ENCODE data around the gene DENND4C.
"Not testable (repeated sequence)": the region's sequence is repeated elsewhere in the genome, so short reads cannot be mapped to it uniquely, and the experiment has no call there.

DENND4C gene

DNA sequence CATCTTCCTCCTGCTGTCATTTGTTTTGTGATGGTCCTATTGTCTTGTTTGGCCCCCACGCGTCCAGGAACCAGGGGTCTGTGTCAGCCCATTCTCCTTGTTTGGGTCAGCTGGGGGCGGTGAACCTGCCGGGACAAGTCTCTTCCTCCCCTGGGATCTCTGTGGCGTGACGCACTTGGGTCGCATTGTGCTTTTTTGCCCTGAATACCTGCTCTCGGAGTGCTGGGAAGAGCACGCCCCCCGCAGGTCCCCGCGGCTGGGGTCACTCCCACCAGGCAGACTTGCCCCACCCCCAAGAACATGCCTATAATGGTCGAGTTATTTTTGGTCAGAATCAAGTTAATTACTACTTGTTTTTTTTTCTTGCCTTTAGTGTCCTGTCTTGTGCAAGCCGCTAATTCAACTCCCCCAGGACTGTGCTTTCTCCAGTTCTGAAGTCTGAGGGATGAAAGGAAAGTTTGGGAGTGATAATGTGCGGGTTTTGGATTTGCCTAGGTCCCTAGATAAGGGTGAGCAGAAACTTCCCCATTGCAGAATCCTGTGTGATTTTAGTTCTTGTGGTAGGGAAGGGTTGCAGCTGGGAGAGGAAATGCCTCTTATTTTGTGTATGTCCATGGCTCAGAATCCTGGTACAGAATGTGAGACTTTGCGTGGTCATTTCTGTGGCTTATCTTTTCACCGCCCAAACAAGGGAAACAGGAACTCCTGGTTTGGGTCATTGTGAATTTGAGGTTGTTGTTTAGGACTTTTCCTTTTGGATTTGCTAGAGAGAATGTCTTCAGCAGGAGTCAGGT, 179.1 kb downstream of the DENND4C start:
- TF ChIP-seq, protein P1, sequence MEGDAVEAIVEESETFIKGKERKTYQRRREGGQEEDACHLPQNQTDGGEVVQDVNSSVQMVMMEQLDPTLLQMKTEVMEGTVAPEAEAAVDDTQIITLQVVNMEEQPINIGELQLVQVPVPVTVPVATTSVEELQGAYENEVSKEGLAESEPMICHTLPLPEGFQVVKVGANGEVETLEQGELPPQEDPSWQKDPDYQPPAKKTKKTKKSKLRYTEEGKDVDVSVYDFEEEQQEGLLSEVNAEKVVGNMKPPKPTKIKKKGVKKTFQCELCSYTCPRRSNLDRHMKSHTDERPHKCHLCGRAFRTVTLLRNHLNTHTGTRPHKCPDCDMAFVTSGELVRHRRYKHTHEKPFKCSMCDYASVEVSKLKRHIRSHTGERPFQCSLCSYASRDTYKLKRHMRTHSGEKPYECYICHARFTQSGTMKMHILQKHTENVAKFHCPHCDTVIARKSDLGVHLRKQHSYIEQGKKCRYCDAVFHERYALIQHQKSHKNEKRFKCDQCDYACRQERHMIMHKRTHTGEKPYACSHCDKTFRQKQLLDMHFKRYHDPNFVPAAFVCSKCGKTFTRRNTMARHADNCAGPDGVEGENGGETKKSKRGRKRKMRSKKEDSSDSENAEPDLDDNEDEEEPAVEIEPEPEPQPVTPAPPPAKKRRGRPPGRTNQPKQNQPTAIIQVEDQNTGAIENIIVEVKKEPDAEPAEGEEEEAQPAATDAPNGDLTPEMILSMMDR (IDR thresholded peaks at IDR 0.05; ENCODE audit: insufficient read depth, low read depth, low read length, missing control alignments): no peak
- peak overlapping the region; percentile 75 for H3K4me3 ChIP-seq (ENCODE audit: low read depth, low read length)
- peak; percentile 48 for DNase-seq (ENCODE audit: low read depth)

DNA sequence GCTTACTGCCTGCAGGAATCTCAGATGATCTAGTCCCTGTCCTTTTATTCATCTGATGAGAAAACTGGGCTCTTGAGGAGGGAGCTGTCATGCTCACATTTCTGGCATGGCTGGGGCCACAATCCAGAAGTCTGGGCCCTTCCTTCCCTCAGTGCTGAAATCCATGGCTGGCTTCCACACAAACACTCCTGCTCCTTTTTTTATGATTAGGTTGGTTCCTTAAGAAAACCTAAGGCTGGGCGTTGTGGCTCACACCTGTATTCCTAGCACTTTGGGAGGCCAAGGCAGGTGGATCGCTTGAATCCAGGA, 179.7 kb downstream of the DENND4C start:
- TF ChIP-seq, protein P1 (IDR thresholded peaks at IDR 0.05; ENCODE audit: insufficient read depth, low read depth, low read length, missing control alignments): no peak
- peak overlapping the region; percentile 75 for H3K4me3 ChIP-seq (ENCODE audit: low read depth, low read length)
- no peak for DNase-seq (ENCODE audit: low read depth)

GRCh38 chr9:19410594-19410993, 180.1 kb downstream of the DENND4C start:
- TF ChIP-seq, protein P1 (IDR thresholded peaks at IDR 0.05; ENCODE audit: insufficient read depth, low read depth, low read length, missing control alignments): no peak
- DNase-seq (ENCODE audit: low read depth): no peak

DNA sequence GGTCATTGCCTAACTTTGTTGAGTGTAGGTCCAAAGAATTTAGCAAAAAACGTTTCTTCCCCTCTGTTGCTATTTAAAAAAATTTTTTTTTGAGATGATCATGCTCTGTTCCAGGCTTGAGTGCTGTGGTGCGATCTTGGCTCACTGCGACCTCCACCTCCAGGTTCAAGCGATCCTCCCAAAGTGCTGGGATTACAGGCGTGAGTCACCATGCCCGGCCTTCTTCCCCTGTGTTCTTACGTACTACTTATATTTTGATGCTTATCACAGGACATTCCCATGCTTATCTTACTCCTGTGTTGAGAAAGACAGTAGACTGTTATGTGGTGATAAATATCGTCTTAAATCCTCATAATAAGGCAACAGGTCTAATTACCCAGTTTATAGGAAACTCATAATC, 180.8 kb downstream of the DENND4C start:
- no peak for DNase-seq (ENCODE audit: low read depth)
- no peak overlapping the region for H3K4me3 ChIP-seq (ENCODE audit: low read depth, low read length)
- TF ChIP-seq, protein P1 (IDR thresholded peaks at IDR 0.05; ENCODE audit: insufficient read depth, low read depth, low read length, missing control alignments): no peak

More at GRCh38 chr9:19410594-19410993, 180.1 kb downstream of the DENND4C start:
- no peak overlapping the region for H3K4me3 ChIP-seq (ENCODE audit: low read depth, low read length)

DNA sequence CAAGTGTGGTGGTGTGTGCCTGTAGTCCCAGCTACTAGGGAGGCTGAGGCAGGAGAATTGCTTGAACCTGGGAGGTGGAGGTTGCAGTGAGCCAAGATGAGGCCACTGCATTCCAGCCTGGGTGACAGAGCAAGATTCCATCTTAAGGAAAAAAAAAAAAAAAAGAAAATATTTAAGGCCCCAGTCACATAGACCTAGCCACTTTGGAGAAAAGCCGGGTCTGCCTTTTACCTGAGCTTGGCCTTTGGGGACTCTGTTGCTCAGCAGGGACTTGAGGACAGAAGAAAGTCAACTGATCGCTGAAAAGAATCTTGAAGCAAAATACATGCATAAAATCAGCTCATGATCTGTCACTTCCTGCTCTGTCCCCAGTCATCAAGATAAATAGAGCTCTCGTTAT, 183.0 kb downstream of the DENND4C start:
- not testable (repeated sequence) for H3K4me3 ChIP-seq (ENCODE audit: low read depth, low read length); DNase-seq (ENCODE audit: low read depth)

DNA sequence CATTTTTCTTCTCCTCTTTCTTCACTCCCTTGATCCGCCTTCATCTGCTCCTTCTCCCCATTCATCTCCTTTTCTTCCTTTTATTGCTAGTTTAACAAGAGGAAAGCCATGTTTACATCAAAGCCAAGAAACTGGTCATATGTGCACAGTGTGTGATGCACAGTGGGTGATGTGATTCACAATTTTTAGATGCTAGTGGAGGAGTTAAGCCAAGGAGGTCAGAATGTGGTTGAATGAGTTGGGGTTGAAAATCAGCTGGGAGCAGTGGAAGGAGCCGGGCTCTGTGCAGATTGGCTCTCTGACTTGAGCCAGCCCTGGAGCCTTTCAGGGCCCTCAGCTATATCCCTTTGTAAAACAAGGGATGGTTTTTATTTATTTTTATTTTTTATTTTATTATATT, 185.7 kb downstream of the DENND4C start:
- TF ChIP-seq, protein P1 (IDR thresholded peaks at IDR 0.05; ENCODE audit: insufficient read depth, low read depth, low read length, missing control alignments): no peak
- DNase-seq (ENCODE audit: low read depth): no peak
- no peak overlapping the region for H3K4me3 ChIP-seq (ENCODE audit: low read depth, low read length)

GRCh38 chr9:19420877-19421276, 190.4 kb downstream of the DENND4C start:
- DNase-seq (ENCODE audit: low read depth): no peak
- H3K4me3 ChIP-seq (ENCODE audit: low read depth, low read length): no peak overlapping the region
- TF ChIP-seq, protein P1 (IDR thresholded peaks at IDR 0.05; ENCODE audit: insufficient read depth, low read depth, low read length, missing control alignments): no peak

Measured in GM12865 (cell line).